ENCODE data around the gene COL11A1.
"Not testable (repeated sequence)": the region's sequence is repeated elsewhere in the genome, so short reads cannot be mapped to it uniquely, and the experiment has no call there.

Gene COL11A1

GRCh38 chr1:102853136-102853535 is 255.2 kb downstream of the COL11A1 start:
- Histone ChIP-seq H3K9me3 (ENCODE audit: control insufficient read depth in 1 of 2, low read length in 2 of 2) (no peaks in the 10 kb centered on the region), H3K4me3 (ENCODE audit: low read depth in 1 of 2, low read length in 2 of 2) (no peak overlapping the region), H3K4me1 (ENCODE audit: control insufficient read depth in 1 of 2, insufficient read depth in 2 of 2, low read length in 2 of 2) (no peaks in the 10 kb centered on the region), H3K27me3 (ENCODE audit: control insufficient read depth in 1 of 2, insufficient read depth in 2 of 2, low read length in 2 of 2) (no peaks in the 10 kb centered on the region), H3K36me3 (ENCODE audit: control insufficient read depth in 1 of 2, insufficient read depth in 2 of 2, low read length in 2 of 2) (no peaks in the 10 kb centered on the region), H3K9ac (ENCODE audit: low read depth in 1 of 2, low read length in 2 of 2) (no peak overlapping the region), H3K27ac (ENCODE audit: low read depth, low read length) (no peak overlapping the region)

DNA sequence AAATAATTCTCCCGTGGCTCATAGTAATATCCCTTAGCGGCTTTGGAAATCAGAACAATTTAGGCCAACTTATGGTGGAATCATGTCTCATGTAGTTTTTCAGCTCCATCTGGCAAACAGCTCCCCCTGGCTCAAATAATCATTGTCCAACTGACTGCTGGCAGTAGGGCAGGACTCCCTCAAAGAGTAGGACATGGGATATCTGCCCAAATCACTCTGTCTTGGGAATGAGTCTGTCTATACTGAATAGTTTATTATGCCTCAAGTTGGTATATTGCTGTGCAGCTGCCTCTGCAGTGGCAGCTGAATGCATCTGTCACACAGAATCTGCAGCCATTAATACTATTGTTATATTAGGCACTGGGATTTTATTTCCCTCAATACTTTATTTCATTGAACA is 255.7 kb downstream of the COL11A1 start:
- Histone ChIP-seq H3K4me3 (ENCODE audit: low read depth in 1 of 2, low read length in 2 of 2) (no peak overlapping the region), H3K36me3 (ENCODE audit: control insufficient read depth in 1 of 2, insufficient read depth in 2 of 2, low read length in 2 of 2) (no peaks in the 10 kb centered on the region), H3K4me1 (ENCODE audit: control insufficient read depth in 1 of 2, insufficient read depth in 2 of 2, low read length in 2 of 2) (no peaks in the 10 kb centered on the region), H3K9me3 (ENCODE audit: control insufficient read depth in 1 of 2, low read length in 2 of 2) (no peaks in the 10 kb centered on the region), H3K27ac (ENCODE audit: low read depth, low read length) (no peak overlapping the region), H3K27me3 (ENCODE audit: control insufficient read depth in 1 of 2, insufficient read depth in 2 of 2, low read length in 2 of 2) (no peaks in the 10 kb centered on the region), H3K9ac (ENCODE audit: low read depth in 1 of 2, low read length in 2 of 2) (no peak overlapping the region)

- Histone ChIP-seq H3K4me3 (ENCODE audit: low read depth in 1 of 2, low read length in 2 of 2) (no peak overlapping the region), H3K36me3 (ENCODE audit: control insufficient read depth in 1 of 2, insufficient read depth in 2 of 2, low read length in 2 of 2) (no peaks in the 10 kb centered on the region), H3K27me3 (ENCODE audit: control insufficient read depth in 1 of 2, insufficient read depth in 2 of 2, low read length in 2 of 2) (no peaks in the 10 kb centered on the region), H3K9me3 (ENCODE audit: control insufficient read depth in 1 of 2, low read length in 2 of 2) (no peaks in the 10 kb centered on the region), H3K4me1 (ENCODE audit: control insufficient read depth in 1 of 2, insufficient read depth in 2 of 2, low read length in 2 of 2) (no peaks in the 10 kb centered on the region), H3K9ac (ENCODE audit: low read depth in 1 of 2, low read length in 2 of 2) (no peak overlapping the region), H3K27ac (ENCODE audit: low read depth, low read length) (no peak overlapping the region)
Observed at GRCh38 chr1:102851616-102852015, 256.7 kb downstream of the COL11A1 start.

DNA sequence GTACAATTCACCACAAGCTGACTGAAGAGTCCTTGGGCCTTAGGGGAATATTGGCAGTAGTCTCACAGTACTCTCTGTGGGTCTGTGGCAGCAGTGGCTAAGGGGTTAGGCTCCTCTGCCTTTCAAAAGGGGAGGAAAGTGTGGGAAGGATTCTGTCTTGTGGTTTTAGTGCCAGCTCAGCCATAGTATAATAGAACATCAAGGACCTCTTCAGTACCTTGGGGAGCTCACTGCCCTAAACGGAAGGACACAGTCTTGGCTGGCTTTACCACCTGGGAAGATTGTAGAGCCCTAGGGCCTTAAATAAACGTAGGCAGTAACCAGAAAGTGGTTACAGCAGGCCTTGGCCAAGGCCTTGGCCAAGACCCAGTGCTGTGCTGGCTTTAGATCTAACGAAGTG is 265.7 kb downstream of the COL11A1 start:
- H3K27ac ChIP-seq (ENCODE audit: low read depth, low read length), result no peak overlapping the region
- peaks cover 0 to 2% of the 10 kb centered on the region in 2 donors for H3K9me3 ChIP-seq (ENCODE audit: control insufficient read depth in 1 of 2, low read length in 2 of 2)
- no peaks in the 10 kb centered on the region for H3K36me3 ChIP-seq (ENCODE audit: control insufficient read depth in 1 of 2, insufficient read depth in 2 of 2, low read length in 2 of 2)
- H3K27me3 ChIP-seq (ENCODE audit: control insufficient read depth in 1 of 2, insufficient read depth in 2 of 2, low read length in 2 of 2), result no peaks in the 10 kb centered on the region
- no peak overlapping the region for H3K4me3 ChIP-seq (ENCODE audit: low read depth in 1 of 2, low read length in 2 of 2)
- H3K9ac ChIP-seq (ENCODE audit: low read depth in 1 of 2, low read length in 2 of 2), result no peak overlapping the region
- no peaks in the 10 kb centered on the region for H3K4me1 ChIP-seq (ENCODE audit: control insufficient read depth in 1 of 2, insufficient read depth in 2 of 2, low read length in 2 of 2)

DNA sequence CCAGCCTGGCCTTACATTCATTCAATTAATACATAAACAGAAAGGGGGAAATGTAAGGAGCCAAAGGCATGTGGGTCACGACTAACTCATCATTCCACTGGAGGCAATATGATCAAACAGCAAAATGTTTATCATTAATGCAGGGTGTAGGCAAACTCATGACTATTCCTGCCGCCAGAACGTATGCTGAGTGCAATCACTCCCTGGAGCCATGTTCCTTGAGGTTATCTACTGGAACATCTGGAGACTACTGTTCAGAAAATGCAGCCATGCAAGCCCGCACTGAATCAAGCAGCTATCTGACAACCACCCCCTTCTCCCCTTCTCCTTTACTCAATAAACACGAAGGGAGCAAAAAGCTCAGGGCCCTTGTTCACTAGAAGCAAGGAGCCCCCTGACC is 267.6 kb downstream of the COL11A1 start:
- H3K27ac ChIP-seq (ENCODE audit: low read depth, low read length), result no peak overlapping the region
- no peaks in the 10 kb centered on the region for H3K36me3 ChIP-seq (ENCODE audit: control insufficient read depth in 1 of 2, insufficient read depth in 2 of 2, low read length in 2 of 2)
- H3K9ac ChIP-seq (ENCODE audit: low read depth in 1 of 2, low read length in 2 of 2), result no peak overlapping the region
- no peaks in the 10 kb centered on the region for H3K27me3 ChIP-seq (ENCODE audit: control insufficient read depth in 1 of 2, insufficient read depth in 2 of 2, low read length in 2 of 2)
- no peak overlapping the region for H3K4me3 ChIP-seq (ENCODE audit: low read depth in 1 of 2, low read length in 2 of 2)
- H3K4me1 ChIP-seq (ENCODE audit: control insufficient read depth in 1 of 2, insufficient read depth in 2 of 2, low read length in 2 of 2), result no peaks in the 10 kb centered on the region
- peaks cover 0 to 2% of the 10 kb centered on the region in 2 donors for H3K9me3 ChIP-seq (ENCODE audit: control insufficient read depth in 1 of 2, low read length in 2 of 2)

DNA sequence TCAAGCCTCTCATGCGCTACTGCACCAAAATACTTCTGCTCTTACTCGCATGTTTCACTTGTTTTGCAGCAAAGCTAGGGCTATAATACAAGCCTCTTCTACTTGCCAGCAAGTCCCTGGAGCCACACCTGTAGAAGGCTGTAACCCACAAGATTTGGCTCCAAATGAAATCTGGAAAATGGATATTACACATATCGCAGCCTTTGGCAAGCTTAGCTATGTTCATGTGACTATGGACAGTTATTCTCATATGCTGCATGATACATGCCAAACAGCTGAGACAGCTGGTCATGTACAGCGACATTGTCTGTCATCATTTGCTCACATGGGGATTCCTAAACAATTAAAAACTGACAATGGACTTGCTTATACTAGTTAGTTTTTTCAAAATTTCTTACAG is 270.3 kb downstream of the COL11A1 start:
- Histone ChIP-seq H3K27ac (ENCODE audit: low read depth, low read length) (no peak overlapping the region), H3K9ac (ENCODE audit: low read depth in 1 of 2, low read length in 2 of 2) (no peak overlapping the region), H3K36me3 (ENCODE audit: control insufficient read depth in 1 of 2, insufficient read depth in 2 of 2, low read length in 2 of 2) (no peaks in the 10 kb centered on the region), H3K9me3 (ENCODE audit: control insufficient read depth in 1 of 2, low read length in 2 of 2) (peaks cover 0 to 2% of the 10 kb centered on the region in 2 donors), H3K27me3 (ENCODE audit: control insufficient read depth in 1 of 2, insufficient read depth in 2 of 2, low read length in 2 of 2) (no peaks in the 10 kb centered on the region), H3K4me3 (ENCODE audit: low read depth in 1 of 2, low read length in 2 of 2) (no peak overlapping the region), H3K4me1 (ENCODE audit: control insufficient read depth in 1 of 2, insufficient read depth in 2 of 2, low read length in 2 of 2) (no peaks in the 10 kb centered on the region)

DNA sequence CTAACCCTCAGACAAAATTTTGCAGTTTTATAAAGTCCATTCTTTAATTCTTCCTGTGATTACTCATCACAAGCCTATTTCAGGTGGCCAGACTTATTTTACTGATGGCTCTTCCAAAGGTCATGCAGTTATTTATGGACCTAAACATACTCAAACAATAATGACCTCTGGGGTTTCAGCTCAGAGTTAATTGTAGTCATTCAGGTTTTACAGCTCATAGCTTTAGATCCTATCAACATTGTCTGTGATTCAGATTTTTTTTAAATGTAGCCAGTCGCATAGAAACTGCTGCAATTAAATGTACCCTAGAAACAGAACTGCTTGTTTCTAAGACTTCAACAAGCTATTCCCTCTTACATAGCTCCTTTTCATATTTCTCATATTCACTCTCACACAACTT is 270.8 kb downstream of the COL11A1 start:
- no peak overlapping the region for H3K9ac ChIP-seq (ENCODE audit: low read depth in 1 of 2, low read length in 2 of 2)
- H3K9me3 ChIP-seq (ENCODE audit: control insufficient read depth in 1 of 2, low read length in 2 of 2), result peaks cover 0 to 2% of the 10 kb centered on the region in 2 donors
- no peaks in the 10 kb centered on the region for H3K36me3 ChIP-seq (ENCODE audit: control insufficient read depth in 1 of 2, insufficient read depth in 2 of 2, low read length in 2 of 2)
- H3K4me1 ChIP-seq (ENCODE audit: control insufficient read depth in 1 of 2, insufficient read depth in 2 of 2, low read length in 2 of 2), result no peaks in the 10 kb centered on the region
- no peaks in the 10 kb centered on the region for H3K27me3 ChIP-seq (ENCODE audit: control insufficient read depth in 1 of 2, insufficient read depth in 2 of 2, low read length in 2 of 2)
- H3K27ac ChIP-seq (ENCODE audit: low read depth, low read length), result no peak overlapping the region
- H3K4me3 ChIP-seq (ENCODE audit: low read depth in 1 of 2, low read length in 2 of 2), result no peak overlapping the region

GRCh38 chr1:102836991-102837390 is 271.3 kb downstream of the COL11A1 start:
- Histone ChIP-seq H3K36me3 (ENCODE audit: control insufficient read depth in 1 of 2, insufficient read depth in 2 of 2, low read length in 2 of 2) (no peaks in the 10 kb centered on the region), H3K27me3 (ENCODE audit: control insufficient read depth in 1 of 2, insufficient read depth in 2 of 2, low read length in 2 of 2) (no peaks in the 10 kb centered on the region), H3K9me3 (ENCODE audit: control insufficient read depth in 1 of 2, low read length in 2 of 2) (no peaks in the 10 kb centered on the region)

GRCh38 chr1:102834688-102835320 is 273.5 kb downstream of the COL11A1 start:
- Histone ChIP-seq H3K27me3 (ENCODE audit: control insufficient read depth in 1 of 2, insufficient read depth in 2 of 2, low read length in 2 of 2) (no peaks in the 10 kb centered on the region), H3K36me3 (ENCODE audit: control insufficient read depth in 1 of 2, insufficient read depth in 2 of 2, low read length in 2 of 2) (no peaks in the 10 kb centered on the region), H3K27ac (ENCODE audit: low read depth, low read length) (no peak overlapping the region), H3K4me1 (ENCODE audit: control insufficient read depth in 1 of 2, insufficient read depth in 2 of 2, low read length in 2 of 2) (no peaks in the 10 kb centered on the region), H3K9me3 (ENCODE audit: control insufficient read depth in 1 of 2, low read length in 2 of 2) (no peaks in the 10 kb centered on the region), H3K9ac (ENCODE audit: low read depth in 1 of 2, low read length in 2 of 2) (no peak overlapping the region), H3K4me3 (ENCODE audit: low read depth in 1 of 2, low read length in 2 of 2) (no peak overlapping the region)

More at GRCh38 chr1:102836991-102837390, 271.3 kb downstream of the COL11A1 start:
- Histone ChIP-seq H3K27ac (ENCODE audit: low read depth, low read length) (no peak overlapping the region), H3K4me1 (ENCODE audit: control insufficient read depth in 1 of 2, insufficient read depth in 2 of 2, low read length in 2 of 2) (no peaks in the 10 kb centered on the region), H3K9ac (ENCODE audit: low read depth in 1 of 2, low read length in 2 of 2) (no peak overlapping the region), H3K4me3 (ENCODE audit: low read depth in 1 of 2, low read length in 2 of 2) (no peak overlapping the region)

DNA sequence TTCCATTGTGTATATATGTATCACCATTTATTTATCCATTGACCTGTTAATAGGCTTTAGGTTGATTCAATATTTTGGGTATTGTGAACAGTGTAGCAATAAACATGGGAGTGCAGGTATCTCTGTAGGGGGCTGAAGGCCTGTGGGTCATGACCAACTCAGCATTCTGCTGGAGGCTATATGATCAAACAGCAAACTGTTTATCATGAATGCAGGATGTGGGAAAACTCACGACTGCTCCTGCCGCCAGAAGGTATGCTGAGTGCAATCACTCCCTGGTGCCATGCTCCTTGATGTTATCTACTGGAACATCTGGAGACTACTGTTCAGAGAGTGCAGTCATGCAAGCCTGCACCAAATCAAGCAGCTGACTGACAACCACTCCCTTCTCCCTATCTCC is 275.2 kb downstream of the COL11A1 start:
- H3K4me3 ChIP-seq (ENCODE audit: low read depth in 1 of 2, low read length in 2 of 2), result no peak overlapping the region
- no peak overlapping the region for H3K27ac ChIP-seq (ENCODE audit: low read depth, low read length)
- H3K9me3 ChIP-seq (ENCODE audit: control insufficient read depth in 1 of 2, low read length in 2 of 2), result no peaks in the 10 kb centered on the region
- no peaks in the 10 kb centered on the region for H3K27me3 ChIP-seq (ENCODE audit: control insufficient read depth in 1 of 2, insufficient read depth in 2 of 2, low read length in 2 of 2)
- H3K4me1 ChIP-seq (ENCODE audit: control insufficient read depth in 1 of 2, insufficient read depth in 2 of 2, low read length in 2 of 2), result no peaks in the 10 kb centered on the region
- no peak overlapping the region for H3K9ac ChIP-seq (ENCODE audit: low read depth in 1 of 2, low read length in 2 of 2)
- no peaks in the 10 kb centered on the region for H3K36me3 ChIP-seq (ENCODE audit: control insufficient read depth in 1 of 2, insufficient read depth in 2 of 2, low read length in 2 of 2)

GRCh38 chr1:102826706-102827105 is 281.6 kb downstream of the COL11A1 start:
- H3K27me3 ChIP-seq (ENCODE audit: control insufficient read depth in 1 of 2, insufficient read depth in 2 of 2, low read length in 2 of 2); H3K36me3 ChIP-seq (ENCODE audit: control insufficient read depth in 1 of 2, insufficient read depth in 2 of 2, low read length in 2 of 2); H3K4me1 ChIP-seq (ENCODE audit: control insufficient read depth in 1 of 2, insufficient read depth in 2 of 2, low read length in 2 of 2); H3K9me3 ChIP-seq (ENCODE audit: control insufficient read depth in 1 of 2, low read length in 2 of 2); H3K4me3 ChIP-seq (ENCODE audit: low read depth in 1 of 2, low read length in 2 of 2); H3K27ac ChIP-seq (ENCODE audit: low read depth, low read length); H3K9ac ChIP-seq (ENCODE audit: low read depth in 1 of 2, low read length in 2 of 2): not testable (repeated sequence)
